ENCODE measurements around the gene ANKRD36. TPM values are rescaled to one million over a fixed set of nuclear protein-coding genes. Genes with fewer than 3 reads are reported as not detected.

Gene ANKRD36
- total RNA-seq, 1 experiment from 2014 or later: 16.5 TPM

DNA sequence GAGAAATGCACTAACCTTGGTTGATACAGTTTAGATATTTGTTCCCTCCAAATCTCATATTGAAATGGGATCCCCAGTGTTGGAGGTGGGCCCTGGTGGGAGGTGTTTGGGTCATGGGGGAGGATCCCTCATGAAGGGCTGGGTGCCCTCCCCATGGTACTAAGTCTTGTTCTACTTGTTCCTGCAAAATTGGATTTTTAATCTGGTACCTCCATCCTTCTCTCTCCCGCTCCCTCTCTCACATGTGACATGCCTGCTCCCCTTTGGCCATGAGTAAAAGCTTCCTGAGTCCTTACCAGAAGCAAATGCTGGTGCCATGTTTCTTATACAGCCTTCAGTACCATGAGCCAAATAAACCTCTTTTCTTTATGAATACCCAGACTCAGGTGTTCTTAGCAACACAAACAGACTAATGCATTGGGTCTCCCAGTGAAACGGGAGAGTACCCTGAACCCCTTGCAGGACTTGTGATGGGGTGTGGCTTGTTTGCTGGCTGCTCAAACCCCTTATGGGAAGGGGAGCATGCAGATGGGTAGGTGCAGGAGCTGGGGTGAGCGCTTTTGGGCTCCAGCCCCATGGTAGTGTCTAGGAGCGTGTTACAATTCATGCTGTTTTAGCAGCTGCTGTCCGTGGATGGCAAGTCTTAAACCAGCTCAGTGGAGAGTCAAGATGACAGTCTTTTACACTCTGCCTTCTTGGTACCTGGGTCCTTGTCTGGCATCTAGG, 45.5 kb upstream of the ANKRD36 start:
- H3K9me3 ChIP-seq (ENCODE audit: control insufficient read depth in 1 of 2, insufficient read depth in 1 of 2, low read depth in 1 of 2, low read length in 2 of 2): no peaks in the 10 kb centered on the region
- H3K36me3 ChIP-seq (ENCODE audit: control insufficient read depth in 1 of 2, insufficient read depth in 2 of 2, low read length in 2 of 2): no peaks in the 10 kb centered on the region
- ChIA-PET CTCF (no interaction called here), RAD21 (ENCODE audit: low non-redundant PET in 1 of 2, low total read pairs in 2 of 2, uncharacterized antibody in 2 of 2, unreplicated experiment in 2 of 2) (interaction anchor here in 1 of 2 experiments (0.6 kb wide), 1 partner anchor 732 kb away, joined by 4 read pairs; no protein-coding TSS in a partner anchor), POLR2A (no interaction called here)
- no peak overlapping the region for H3K4me2 ChIP-seq (ENCODE audit: low read length)
- DNase-seq (ENCODE audit: low read depth, low spot score) (no peak), ATAC-seq (no peak)
- H3K27ac ChIP-seq (ENCODE audit: low read depth, low read length): no peak overlapping the region
- H3K4me1 ChIP-seq (ENCODE audit: control insufficient read depth in 1 of 2, insufficient read depth in 2 of 2, low read length in 2 of 2): no peaks in the 10 kb centered on the region
- H4K20me1 ChIP-seq (ENCODE audit: insufficient read depth): no peaks in the 10 kb centered on the region
- BruUV-seq (replicated peaks): no TSS peak
- H3K27me3 ChIP-seq (ENCODE audit: insufficient read depth, low read length): peaks cover 21% of the 10 kb centered on the region; the same call in 1 of the 2 replicates
- no peak overlapping the region for H3K4me3 ChIP-seq (replicated peaks in 1 of 2; ENCODE audit: low read depth in 1 of 2, low read length in 2 of 2)
- H3K9ac ChIP-seq (ENCODE audit: low read length): no peak overlapping the region
- H2AFZ ChIP-seq (ENCODE audit: low read depth, low read length, poor library complexity, severe bottlenecking): no peak overlapping the region
- no peaks in the 10 kb centered on the region for H3K79me2 ChIP-seq (ENCODE audit: insufficient read depth, low read length)
- TF ChIP-seq, protein P1, sequence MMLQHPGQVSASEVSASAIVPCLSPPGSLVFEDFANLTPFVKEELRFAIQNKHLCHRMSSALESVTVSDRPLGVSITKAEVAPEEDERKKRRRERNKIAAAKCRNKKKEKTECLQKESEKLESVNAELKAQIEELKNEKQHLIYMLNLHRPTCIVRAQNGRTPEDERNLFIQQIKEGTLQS (IDR thresholded peaks at IDR 0.05): no peak
- TF ChIP-seq, protein P2, sequence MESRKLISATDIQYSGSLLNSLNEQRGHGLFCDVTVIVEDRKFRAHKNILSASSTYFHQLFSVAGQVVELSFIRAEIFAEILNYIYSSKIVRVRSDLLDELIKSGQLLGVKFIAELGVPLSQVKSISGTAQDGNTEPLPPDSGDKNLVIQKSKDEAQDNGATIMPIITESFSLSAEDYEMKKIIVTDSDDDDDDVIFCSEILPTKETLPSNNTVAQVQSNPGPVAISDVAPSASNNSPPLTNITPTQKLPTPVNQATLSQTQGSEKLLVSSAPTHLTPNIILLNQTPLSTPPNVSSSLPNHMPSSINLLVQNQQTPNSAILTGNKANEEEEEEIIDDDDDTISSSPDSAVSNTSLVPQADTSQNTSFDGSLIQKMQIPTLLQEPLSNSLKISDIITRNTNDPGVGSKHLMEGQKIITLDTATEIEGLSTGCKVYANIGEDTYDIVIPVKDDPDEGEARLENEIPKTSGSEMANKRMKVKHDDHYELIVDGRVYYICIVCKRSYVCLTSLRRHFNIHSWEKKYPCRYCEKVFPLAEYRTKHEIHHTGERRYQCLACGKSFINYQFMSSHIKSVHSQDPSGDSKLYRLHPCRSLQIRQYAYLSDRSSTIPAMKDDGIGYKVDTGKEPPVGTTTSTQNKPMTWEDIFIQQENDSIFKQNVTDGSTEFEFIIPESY (IDR thresholded peaks at IDR 0.05; ENCODE audit: extremely low read depth, insufficient replicate concordance, low read length): no peak
- TF ChIP-seq ZNF274 (IDR thresholded peaks at IDR 0.05; ENCODE audit: low read depth, low read length) (no peak), SRF (IDR thresholded peaks at IDR 0.05; ENCODE audit: low read depth) (no peak), ZFX (IDR thresholded peaks at IDR 0.05) (no peak), TCF7L2 (IDR thresholded peaks at IDR 0.05; ENCODE audit: borderline replicate concordance, extremely low read depth, insufficient read depth, insufficient read length) (no peak), POLR2AphosphoS5 (IDR thresholded peaks at IDR 0.05; ENCODE audit: low read depth, low read length) (no peak), YY1 (IDR thresholded peaks at IDR 0.05; ENCODE audit: extremely low read depth, insufficient replicate concordance, low read depth, low read length) (no peak), JUND (IDR thresholded peaks at IDR 0.05) (no peak), EGR1 (IDR thresholded peaks at IDR 0.05; ENCODE audit: low read depth) (no peak), ELF1 (IDR thresholded peaks at IDR 0.05; ENCODE audit: borderline replicate concordance, low read depth) (no peak), SIN3A (IDR thresholded peaks at IDR 0.05; ENCODE audit: low read depth) (no peak), RAD21 (IDR thresholded peaks at IDR 0.05; ENCODE audit: low read depth) (no peak), CBX3 (IDR thresholded peaks at IDR 0.05; ENCODE audit: low read depth) (no peak), FOSL1 (IDR thresholded peaks at IDR 0.05; ENCODE audit: low read depth) (no peak), POLR2A (IDR thresholded peaks at IDR 0.05; ENCODE audit: borderline replicate concordance, extremely low read depth, insufficient read depth, insufficient read length) (no peak), SP1 (IDR thresholded peaks at IDR 0.05; ENCODE audit: low read depth) (no peak)
- TF ChIP-seq, protein P3, sequence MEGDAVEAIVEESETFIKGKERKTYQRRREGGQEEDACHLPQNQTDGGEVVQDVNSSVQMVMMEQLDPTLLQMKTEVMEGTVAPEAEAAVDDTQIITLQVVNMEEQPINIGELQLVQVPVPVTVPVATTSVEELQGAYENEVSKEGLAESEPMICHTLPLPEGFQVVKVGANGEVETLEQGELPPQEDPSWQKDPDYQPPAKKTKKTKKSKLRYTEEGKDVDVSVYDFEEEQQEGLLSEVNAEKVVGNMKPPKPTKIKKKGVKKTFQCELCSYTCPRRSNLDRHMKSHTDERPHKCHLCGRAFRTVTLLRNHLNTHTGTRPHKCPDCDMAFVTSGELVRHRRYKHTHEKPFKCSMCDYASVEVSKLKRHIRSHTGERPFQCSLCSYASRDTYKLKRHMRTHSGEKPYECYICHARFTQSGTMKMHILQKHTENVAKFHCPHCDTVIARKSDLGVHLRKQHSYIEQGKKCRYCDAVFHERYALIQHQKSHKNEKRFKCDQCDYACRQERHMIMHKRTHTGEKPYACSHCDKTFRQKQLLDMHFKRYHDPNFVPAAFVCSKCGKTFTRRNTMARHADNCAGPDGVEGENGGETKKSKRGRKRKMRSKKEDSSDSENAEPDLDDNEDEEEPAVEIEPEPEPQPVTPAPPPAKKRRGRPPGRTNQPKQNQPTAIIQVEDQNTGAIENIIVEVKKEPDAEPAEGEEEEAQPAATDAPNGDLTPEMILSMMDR (IDR thresholded peaks at IDR 0.05 in 2 of 3, conservative IDR thresholded peaks at IDR 0.05 in 1 of 3; ENCODE audit: borderline replicate concordance in 1 of 3, insufficient read depth in 1 of 3, low read depth in 2 of 3, low read length in 2 of 3): no peak
- TF ChIP-seq, protein P4, sequence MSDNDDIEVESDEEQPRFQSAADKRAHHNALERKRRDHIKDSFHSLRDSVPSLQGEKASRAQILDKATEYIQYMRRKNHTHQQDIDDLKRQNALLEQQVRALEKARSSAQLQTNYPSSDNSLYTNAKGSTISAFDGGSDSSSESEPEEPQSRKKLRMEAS (IDR thresholded peaks at IDR 0.05): no peak
- intact Hi-C loops (cut with micrococcal nuclease): no loop called here
- H3K9me2 ChIP-seq (ENCODE audit: insufficient read depth): no peaks in the 10 kb centered on the region
